BE2C (cell line): ENCODE results near the gene NAV3.

Experiments used
- DNase-seq: peaks from one replicate; pipeline ENCODE4 v3.0.0-alpha.2; 2020
- H3K27me3 ChIP-seq: fragments of 250-450 bp; sonication (Bioruptor Pico); 2 replicates; pipeline ENCODE4 v1.5.1; 2020; ENCODE audit warnings: mild to moderate bottlenecking
- H3K36me3 ChIP-seq: fragments of 250-450 bp; sonication (Bioruptor Pico); 2 replicates; pipeline ENCODE4 v1.5.1; 2020; ENCODE audit warnings: mild to moderate bottlenecking
- H3K4me1 ChIP-seq: fragments of 250-450 bp; sonication (Bioruptor Pico); 2 replicates; pipeline ENCODE4 v1.5.1; 2020
- H3K4me3 ChIP-seq: 2 replicates; pipeline ENCODE4 v1.5.1; 2011; ENCODE audit warnings: low read depth, low read length
- H3K9me3 ChIP-seq: fragments of 250-450 bp; sonication (Bioruptor Pico); 2 replicates; pipeline ENCODE4 v1.5.1; 2020
- TF ChIP-seq, protein P1 (sequence below): IDR thresholded peaks from 2 replicates; pipeline ENCODE4 v1.5.1; 2012; ENCODE audit warnings: mild to moderate bottlenecking, low read depth, low read length

Gene NAV3

DNA sequence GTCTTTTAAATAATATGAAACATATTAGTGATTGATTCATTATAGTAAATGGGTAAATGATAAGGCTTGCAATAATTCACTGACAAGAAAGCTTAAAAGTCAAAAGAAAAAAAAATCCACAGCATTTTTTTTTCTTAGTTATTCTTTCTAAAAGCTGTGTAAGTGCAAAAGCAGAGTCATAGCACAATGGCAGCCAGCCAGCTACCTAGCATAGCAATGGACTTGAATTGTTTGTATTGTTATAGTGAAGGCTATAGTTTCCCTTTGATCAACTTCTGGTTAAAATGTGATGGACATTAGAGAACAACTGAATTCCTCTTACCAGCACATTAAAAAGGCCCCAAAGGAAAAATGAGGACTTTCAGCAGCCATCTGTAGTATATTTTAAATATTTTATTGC lies 232.1 kb downstream of the NAV3 start:
- no peak for DNase-seq
- Histone ChIP-seq H3K27me3 (no peaks in the 10 kb centered on the region; the same call in 1 of the 2 replicates), H3K4me3 (no peak overlapping the region), H3K4me1 (no peaks in the 10 kb centered on the region), H3K36me3 (no peaks in the 10 kb centered on the region), H3K9me3 (no peaks in the 10 kb centered on the region)
- TF ChIP-seq, protein P1, sequence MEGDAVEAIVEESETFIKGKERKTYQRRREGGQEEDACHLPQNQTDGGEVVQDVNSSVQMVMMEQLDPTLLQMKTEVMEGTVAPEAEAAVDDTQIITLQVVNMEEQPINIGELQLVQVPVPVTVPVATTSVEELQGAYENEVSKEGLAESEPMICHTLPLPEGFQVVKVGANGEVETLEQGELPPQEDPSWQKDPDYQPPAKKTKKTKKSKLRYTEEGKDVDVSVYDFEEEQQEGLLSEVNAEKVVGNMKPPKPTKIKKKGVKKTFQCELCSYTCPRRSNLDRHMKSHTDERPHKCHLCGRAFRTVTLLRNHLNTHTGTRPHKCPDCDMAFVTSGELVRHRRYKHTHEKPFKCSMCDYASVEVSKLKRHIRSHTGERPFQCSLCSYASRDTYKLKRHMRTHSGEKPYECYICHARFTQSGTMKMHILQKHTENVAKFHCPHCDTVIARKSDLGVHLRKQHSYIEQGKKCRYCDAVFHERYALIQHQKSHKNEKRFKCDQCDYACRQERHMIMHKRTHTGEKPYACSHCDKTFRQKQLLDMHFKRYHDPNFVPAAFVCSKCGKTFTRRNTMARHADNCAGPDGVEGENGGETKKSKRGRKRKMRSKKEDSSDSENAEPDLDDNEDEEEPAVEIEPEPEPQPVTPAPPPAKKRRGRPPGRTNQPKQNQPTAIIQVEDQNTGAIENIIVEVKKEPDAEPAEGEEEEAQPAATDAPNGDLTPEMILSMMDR: no peak

DNA sequence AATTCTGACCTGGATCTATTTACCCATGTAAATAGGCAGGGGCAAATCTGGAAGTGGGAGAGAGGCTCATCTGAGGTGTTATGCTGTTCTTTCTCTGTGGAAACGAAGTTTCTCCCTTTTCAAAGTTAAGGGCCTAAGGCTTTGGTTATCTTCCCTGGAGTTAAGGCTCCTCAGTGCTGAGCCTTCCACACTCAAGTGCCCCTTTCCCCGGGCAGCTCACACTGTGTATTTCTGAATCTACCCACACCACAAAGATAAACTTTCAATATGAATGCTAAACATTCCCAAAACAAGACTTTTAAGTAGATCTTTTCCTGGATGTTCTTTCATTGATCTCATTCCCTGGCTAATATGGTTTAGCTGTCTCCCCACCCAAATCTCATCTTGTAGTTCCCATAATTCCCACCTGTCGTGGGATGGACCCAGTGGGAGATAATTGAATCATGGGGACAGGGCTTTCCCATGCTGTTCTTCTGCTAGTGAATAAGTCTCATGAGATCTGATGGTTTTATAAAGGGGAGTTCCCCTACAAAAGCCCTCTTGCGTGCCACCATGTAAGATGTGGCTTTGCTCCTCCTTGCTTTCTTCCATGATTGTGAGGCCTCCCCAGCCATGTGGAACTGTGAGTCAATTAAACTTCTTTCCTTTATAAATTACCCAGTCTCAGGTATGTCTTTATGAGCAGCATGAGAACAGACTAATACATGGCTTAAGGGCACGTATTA lies 251.1 kb downstream of the NAV3 start:
- no peaks in the 10 kb centered on the region for H3K9me3 ChIP-seq
- no peaks in the 10 kb centered on the region for H3K4me1 ChIP-seq
- TF ChIP-seq, protein P1: no peak
- no peak for DNase-seq
- no peaks in the 10 kb centered on the region for H3K36me3 ChIP-seq
- H3K4me3 ChIP-seq: no peak overlapping the region
- 0 out of 2 replicates have a peak, but pooled peaks cover 8% of the 10 kb centered on the region for H3K27me3 ChIP-seq

DNA sequence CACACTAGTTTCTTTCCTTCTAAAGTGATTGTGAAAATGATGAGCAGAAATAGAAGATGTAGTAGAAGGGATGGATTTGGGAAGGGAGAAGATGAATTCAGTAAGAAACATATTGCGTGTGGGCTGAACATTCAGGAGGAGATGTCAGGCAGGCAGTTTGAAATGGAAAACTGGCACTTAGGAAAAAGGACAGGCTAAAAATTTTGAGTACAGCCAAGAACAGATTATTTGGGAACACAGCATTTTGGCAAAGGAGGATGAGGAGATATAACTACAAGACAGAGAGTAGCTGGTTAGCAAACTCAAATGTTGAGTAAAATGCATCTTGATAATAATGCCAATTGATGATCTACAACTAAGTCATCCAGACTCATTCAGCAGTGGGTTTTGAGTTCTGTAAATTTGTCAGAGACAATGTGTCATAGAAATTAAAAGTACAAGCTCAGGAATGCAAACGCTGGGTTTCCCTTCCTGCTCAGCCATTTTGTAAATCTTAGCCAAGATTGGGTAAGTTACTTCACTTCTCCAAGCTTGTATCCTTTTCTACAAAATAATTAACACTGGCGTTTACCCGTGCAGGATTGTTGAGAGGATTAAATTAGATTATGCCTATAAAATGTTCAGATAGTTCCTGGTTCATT lies 255.0 kb downstream of the NAV3 start:
- DNase-seq: no peak
- H3K4me3 ChIP-seq: no peak overlapping the region
- no peaks in the 10 kb centered on the region for H3K36me3 ChIP-seq
- TF ChIP-seq, protein P1: no peak
- no peaks in the 10 kb centered on the region; the same call in 1 of the 2 replicates for H3K27me3 ChIP-seq
- H3K9me3 ChIP-seq: no peaks in the 10 kb centered on the region
- no peaks in the 10 kb centered on the region for H3K4me1 ChIP-seq

DNA sequence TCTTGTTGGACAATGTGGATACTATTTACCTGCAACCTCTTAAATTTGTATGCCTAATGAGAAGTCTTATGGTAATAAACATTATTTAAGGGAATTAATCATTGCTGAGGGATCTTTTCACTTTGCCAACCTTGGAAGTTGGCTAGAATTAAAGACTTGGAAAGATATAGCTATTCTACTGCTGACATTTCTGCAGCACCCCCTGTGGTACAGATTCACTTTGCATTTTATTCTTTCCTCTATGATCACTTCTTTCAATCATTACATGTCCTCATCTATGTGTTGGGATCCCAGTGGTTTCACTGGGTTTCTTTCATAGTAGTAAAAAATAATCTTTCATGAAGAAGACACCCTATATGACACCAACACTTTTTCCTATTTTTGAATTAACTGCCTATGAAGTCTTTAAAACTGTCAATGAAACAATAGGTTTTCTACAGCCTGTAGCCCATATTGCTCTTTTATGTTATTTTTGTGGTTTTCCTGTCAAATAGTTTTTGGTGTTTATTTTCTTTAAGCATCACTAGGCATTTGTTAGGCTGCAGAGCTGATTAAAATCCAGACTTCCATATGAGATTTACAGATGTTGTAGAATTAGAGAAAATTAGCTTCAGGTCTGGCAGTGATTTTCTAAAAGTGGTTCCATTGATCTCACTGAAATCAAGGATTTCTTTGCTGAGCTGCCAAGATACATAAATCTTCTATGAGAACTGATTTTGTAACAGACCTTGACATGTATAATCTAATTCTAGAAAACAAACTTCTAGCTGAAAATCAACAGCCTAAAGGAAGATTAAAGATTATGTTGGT lies 256.1 kb downstream of the NAV3 start:
- Histone ChIP-seq H3K27me3 (no peaks in the 10 kb centered on the region; the same call in 1 of the 2 replicates), H3K36me3 (no peaks in the 10 kb centered on the region), H3K4me3 (no peak overlapping the region), H3K9me3 (no peaks in the 10 kb centered on the region), H3K4me1 (no peaks in the 10 kb centered on the region)
- DNase-seq: no peak
- TF ChIP-seq, protein P1: peak; percentile 12; the same call in 1 of the 2 replicates

DNA sequence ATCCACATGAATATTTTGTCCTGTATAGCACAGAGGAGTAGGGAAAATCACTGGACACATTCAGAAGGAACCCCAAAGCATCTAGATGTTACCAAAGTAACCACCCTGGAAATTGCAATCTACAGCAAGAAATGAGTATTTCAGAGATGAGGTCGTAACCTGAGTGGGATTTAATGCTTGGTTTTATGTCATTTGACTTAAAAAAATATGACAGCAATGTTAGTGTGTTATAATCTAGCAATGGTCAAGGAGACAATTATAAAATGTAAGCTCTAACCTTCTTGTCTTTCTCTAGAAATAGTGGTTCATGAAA lies 256.6 kb downstream of the NAV3 start:
- no peaks in the 10 kb centered on the region for H3K9me3 ChIP-seq
- DNase-seq: no peak
- no peak overlapping the region for H3K4me3 ChIP-seq
- H3K36me3 ChIP-seq: no peaks in the 10 kb centered on the region
- no peaks in the 10 kb centered on the region; the same call in 1 of the 2 replicates for H3K27me3 ChIP-seq
- TF ChIP-seq, protein P1: no peak
- H3K4me1 ChIP-seq: no peaks in the 10 kb centered on the region
